Smooth muscle cell (in vitro differentiated cells): Measurements from ENCODE around the gene UGDH. TPM values are rescaled to one million over a fixed set of nuclear protein-coding genes. Genes with fewer than 3 reads are reported as not detected.

ENCODE experiments used
- DNase-seq: peaks from one replicate; lab custom pipeline; 2025; ENCODE audit not compliant: unreplicated experiment; lab: John Stamatoyannopoulos, UW
- H2AFZ ChIP-seq: fragments of 200-600 bp; sonication (generic); 2 replicates; pipeline ENCODE4 v1.6.0; 2016; ENCODE audit warnings: antibody characterized with exemption, low read depth, mild to moderate bottlenecking
- H3F3A ChIP-seq: fragments of 200-600 bp; sonication (generic); 2 replicates; pipeline ENCODE4 v1.6.0; 2017; ENCODE audit warnings: antibody characterized with exemption, low read depth
- H3K27ac ChIP-seq: fragments of 200-600 bp; sonication (generic); 2 replicates; pipeline ENCODE4 v1.5.1; 2016; ENCODE audit warnings: low read depth, mild to moderate bottlenecking
- H3K27me3 ChIP-seq: fragments of 200-600 bp; sonication (generic); 2 replicates; pipeline ENCODE4 v1.6.1; 2016; ENCODE audit warnings: low read depth, mild to moderate bottlenecking
- H3K36me3 ChIP-seq: fragments of 200-600 bp; sonication (generic); 2 replicates; pipeline ENCODE4 v1.5.1; 2016; ENCODE audit warnings: low read depth
- H3K4me1 ChIP-seq: fragments of 200-600 bp; sonication (generic); 2 replicates; pipeline ENCODE4 v1.5.1; 2016; ENCODE audit warnings: low read depth
- H3K4me2 ChIP-seq: fragments of 200-600 bp; sonication (generic); 2 replicates; pipeline ENCODE4 v1.6.0; 2016; ENCODE audit warnings: mild to moderate bottlenecking
- H3K4me3 ChIP-seq: fragments of 200-600 bp; sonication (generic); 2 replicates; pipeline ENCODE4 v1.5.1; 2016; ENCODE audit warnings: mild to moderate bottlenecking
- H3K79me2 ChIP-seq: fragments of 200-600 bp; sonication (generic); 2 replicates; pipeline ENCODE4 v1.6.0; 2016; ENCODE audit warnings: low read depth, mild to moderate bottlenecking
- H3K9ac ChIP-seq: fragments of 200-600 bp; sonication (generic); 2 replicates; pipeline ENCODE4 v1.6.0; 2016; ENCODE audit warnings: low read depth
- H3K9me3 ChIP-seq: fragments of 200-600 bp; sonication (generic); replicated peaks from 2 replicates; pipeline ENCODE4 v1.5.1; 2016; ENCODE audit warnings: low read depth
- H4K20me1 ChIP-seq: fragments of 200-600 bp; sonication (generic); 2 replicates; pipeline ENCODE4 v1.6.0; 2016; ENCODE audit warnings: low read depth
- CTCF ChIP-seq: fragments of 200-600 bp; sonication (generic); IDR thresholded peaks from 2 replicates; pipeline ENCODE4 v1.5.1; 2017; ENCODE audit warnings: borderline replicate concordance, mild to moderate bottlenecking, antibody characterized with exemption; ENCODE audit not compliant: insufficient read depth, poor library complexity, severe bottlenecking
- WGBS: methylation state at CpG from one replicate; pipeline ENCODE4 v1.1.7; 2016; ENCODE audit warnings: low lambda C conversion rate; 5-methylcytosine and 5-hydroxymethylcytosine counted together
- polyA plus RNA-seq: library from polyadenylated mRNA; unstranded; fragments of >200 nt; fragmentation: Nextera tagmentation; extraction: Ambion mirVana; gene quantifications from 2 replicates; pipeline ENCODE4 v1.2.1, GENCODE V29; 2016
- total RNA-seq: library from RNA; depleted of rRNA; stranded (reverse); fragments of >200 nt; gene quantifications from 2 replicates; pipeline ENCODE4 v1.2.3, GENCODE V29; 2014

Gene UGDH
- total and polyA plus RNA-seq, 2 experiments from 2014 or later = 98.0 to 128 TPM

GRCh38 chr4:39480902-39481695 lies 46.1 kb downstream of the UGDH start:
- 84% methylated on average over 21 of the region's 21 CpGs for WGBS
- no peak for DNase-seq

GRCh38 chr4:39480251-39480650 lies 47.0 kb downstream of the UGDH start:
- H2AFZ ChIP-seq = no peak overlapping the region
- DNase-seq = no peak
- H3F3A ChIP-seq = no peaks in the 10 kb centered on the region
- H3K4me2 ChIP-seq = no peak overlapping the region
- H3K79me2 ChIP-seq = no peaks in the 10 kb centered on the region
- no peaks in the 10 kb centered on the region for H3K27me3 ChIP-seq
- TF ChIP-seq CTCF = no peak
- H3K4me3 ChIP-seq = no peak overlapping the region
- H4K20me1 ChIP-seq = no peaks in the 10 kb centered on the region
- H3K9ac ChIP-seq = no peak overlapping the region
- H3K27ac ChIP-seq = no peak overlapping the region
- 96% methylated on average over 26 of the region's 27 CpGs for WGBS
- no peaks in the 10 kb centered on the region for H3K9me3 ChIP-seq
- H3K4me1 ChIP-seq = no peaks in the 10 kb centered on the region
- no peaks in the 10 kb centered on the region for H3K36me3 ChIP-seq

More at GRCh38 chr4:39480902-39481695, 46.1 kb downstream of the UGDH start:
- Histone ChIP-seq H3K9me3 (no peaks in the 10 kb centered on the region), H3K27me3 (no peaks in the 10 kb centered on the region), H3K4me3 (no peak overlapping the region), H3F3A (no peaks in the 10 kb centered on the region), H3K27ac (no peak overlapping the region), H3K4me1 (no peaks in the 10 kb centered on the region), H2AFZ (no peak overlapping the region), H3K9ac (no peak overlapping the region), H3K4me2 (no peak overlapping the region), H3K36me3 (no peaks in the 10 kb centered on the region), H4K20me1 (no peaks in the 10 kb centered on the region), H3K79me2 (no peaks in the 10 kb centered on the region)
- TF ChIP-seq CTCF = no peak

GRCh38 chr4:39476187-39476895 lies 50.9 kb downstream of the UGDH start:
- TF ChIP-seq CTCF = no peak
- H3K27ac ChIP-seq = peak overlapping the region; percentile 45
- H3K9me3 ChIP-seq = no peaks in the 10 kb centered on the region
- no peak for DNase-seq
- no peaks in the 10 kb centered on the region for H3K27me3 ChIP-seq
- no peak overlapping the region for H3K4me3 ChIP-seq
- no peak overlapping the region for H3K4me2 ChIP-seq
- no peaks in the 10 kb centered on the region for H3K4me1 ChIP-seq
- no peaks in the 10 kb centered on the region for H3K36me3 ChIP-seq
- H2AFZ ChIP-seq = no peak overlapping the region
- H3K9ac ChIP-seq = no peak overlapping the region
- no peaks in the 10 kb centered on the region for H4K20me1 ChIP-seq
- WGBS = 61% methylated on average over 5 of the region's 5 CpGs
- no peaks in the 10 kb centered on the region for H3F3A ChIP-seq
- H3K79me2 ChIP-seq = no peaks in the 10 kb centered on the region
